GM18499 (cell line): ENCODE results near the gene SMPD2.

Experiments used
- ATAC-seq: cut with Tn5 transposase; IDR thresholded peaks from one replicate; pipeline ENCODE4 v1.9.1; 2021; ENCODE audit warnings: moderate number of reproducible peaks; ENCODE audit not compliant: insufficient read depth, unreplicated experiment

SMPD2 gene

GRCh38 chr6:109480993-109481480 lies 40.5 kb downstream of the SMPD2 start:
- ATAC-seq, result no peak

- ATAC-seq, result peak; percentile 52
Measured at GRCh38 chr6:109482905-109483734, 42.6 kb downstream of the SMPD2 start, which contains the start of gene ZBTB24. Gene ZBTB24 (minus strand): TSS chr6:109483219. CDS start chr6:109482026, 1,193 bp downstream.

GRCh38 chr6:109483735-109484057 lies 43.2 kb downstream of the SMPD2 start:
- ATAC-seq, result no peak

GRCh38 chr6:109484122-109484521 lies 43.6 kb downstream of the SMPD2 start:
- no peak for ATAC-seq

GRCh38 chr6:109485266-109485935 lies 44.9 kb downstream of the SMPD2 start:
- ATAC-seq, result no peak

GRCh38 chr6:109486068-109486467 lies 45.5 kb downstream of the SMPD2 start:
- ATAC-seq, result no peak

GRCh38 chr6:109488001-109488400 lies 47.5 kb downstream of the SMPD2 start:
- ATAC-seq, result no peak

GRCh38 chr6:109490713-109491112 lies 50.2 kb downstream of the SMPD2 start:
- no peak for ATAC-seq

GRCh38 chr6:109491207-109491938 lies 50.8 kb downstream of the SMPD2 start:
- ATAC-seq, result no peak
